ENCODE measurements around the gene SPATS1. TPM values are rescaled to one million over a fixed set of nuclear protein-coding genes. Genes with fewer than 3 reads are reported as not detected.
"Not testable (repeated sequence)": the region's sequence is repeated elsewhere in the genome, so short reads cannot be mapped to it uniquely, and the experiment has no call there.

The SPATS1 gene
- total RNA-seq, 2 experiments from 2014 or later, result not detected

DNA sequence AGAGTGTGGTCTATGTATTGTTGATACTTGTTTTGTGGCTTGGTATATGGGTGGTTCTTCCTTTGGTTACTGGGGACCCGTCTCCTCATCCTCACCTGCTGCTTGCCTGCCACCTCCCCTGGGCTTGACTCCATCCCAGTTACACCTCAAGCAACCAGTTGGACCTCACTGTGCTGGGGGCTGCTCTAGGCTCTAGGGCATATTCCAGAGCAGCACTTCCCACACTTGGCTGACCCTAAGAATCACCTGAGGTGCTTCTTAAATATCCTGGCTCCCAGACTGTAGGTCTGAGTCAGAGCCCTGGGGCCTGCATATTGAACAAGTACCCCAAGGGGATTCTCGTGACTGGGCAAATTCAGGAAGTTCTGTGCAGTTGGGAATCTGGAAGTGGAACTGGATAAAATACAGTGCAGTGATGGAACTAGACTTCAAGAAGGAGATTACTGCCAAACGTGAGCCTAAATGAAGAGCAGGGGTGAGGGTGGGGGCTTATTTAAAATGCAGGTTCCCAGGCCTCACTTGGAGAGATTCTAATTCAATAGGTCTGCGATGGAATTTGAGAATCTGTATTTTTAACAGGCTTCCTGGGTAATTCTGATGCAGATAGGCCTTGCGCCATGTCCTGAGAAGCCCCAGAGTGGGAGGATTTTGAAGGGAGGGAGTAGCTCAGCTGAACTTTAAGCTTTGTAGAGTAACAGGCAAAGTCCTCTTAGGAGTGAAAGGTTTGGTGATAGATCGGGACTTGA, 7.6 kb downstream of the SPATS1 start:
- Mint-ChIP-seq H3K27me3 (peaks cover 4% of the 10 kb centered on the region), H3K4me1 (no peaks in the 10 kb centered on the region), H3K36me3 (no peaks in the 10 kb centered on the region), H3K9me3 (no peaks in the 10 kb centered on the region), H3K27ac (no peak overlapping the region), H3K4me3 (no peak overlapping the region)
- DNase-seq, result no peak

DNA sequence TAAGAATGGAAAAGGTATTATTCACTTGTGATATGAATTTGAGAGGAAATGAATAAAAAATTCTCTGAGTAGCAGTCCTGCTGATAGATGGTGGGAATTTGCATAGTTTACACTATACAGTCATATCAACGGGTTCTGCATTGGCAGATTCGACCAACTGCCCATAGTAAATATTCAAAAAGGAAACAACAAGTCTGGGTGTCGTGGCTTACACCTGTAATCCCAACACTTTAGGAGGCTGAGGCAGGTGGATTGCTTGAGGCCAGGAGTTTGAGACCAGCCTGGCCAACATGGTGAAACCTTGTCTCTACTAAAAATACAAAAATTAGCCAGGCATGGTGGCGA, 8.2 kb downstream of the SPATS1 start:
- DNase-seq, H3K9me3 Mint-ChIP-seq, H3K4me1 Mint-ChIP-seq, H3K36me3 Mint-ChIP-seq, H3K27me3 Mint-ChIP-seq, H3K4me3 Mint-ChIP-seq, H3K27ac Mint-ChIP-seq: not testable (repeated sequence)

DNA sequence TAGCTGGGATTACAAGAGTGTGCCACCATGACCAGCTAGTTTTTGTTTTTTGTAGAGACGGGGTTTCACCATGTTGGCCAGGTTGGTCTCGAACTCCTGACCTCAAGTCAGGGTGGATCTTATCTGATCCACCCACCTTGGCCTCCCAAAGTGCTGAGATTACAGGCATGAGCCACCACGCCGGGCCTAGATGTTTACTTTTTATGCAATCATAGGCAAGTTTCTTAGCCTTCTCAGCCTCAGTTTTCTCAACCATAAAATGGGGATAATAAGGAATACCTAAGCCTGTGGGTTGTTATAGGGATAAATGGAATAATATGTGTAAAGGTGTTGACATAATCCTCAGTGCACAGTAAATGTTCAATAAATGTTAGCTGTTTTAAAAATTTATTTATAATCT, 9.8 kb downstream of the SPATS1 start:
- Mint-ChIP-seq H3K4me3 (no peak overlapping the region), H3K4me1 (no peaks in the 10 kb centered on the region), H3K27me3 (peaks cover 8% of the 10 kb centered on the region), H3K9me3 (no peaks in the 10 kb centered on the region), H3K36me3 (no peaks in the 10 kb centered on the region), H3K27ac (no peak overlapping the region)
- DNase-seq, result no peak

DNA sequence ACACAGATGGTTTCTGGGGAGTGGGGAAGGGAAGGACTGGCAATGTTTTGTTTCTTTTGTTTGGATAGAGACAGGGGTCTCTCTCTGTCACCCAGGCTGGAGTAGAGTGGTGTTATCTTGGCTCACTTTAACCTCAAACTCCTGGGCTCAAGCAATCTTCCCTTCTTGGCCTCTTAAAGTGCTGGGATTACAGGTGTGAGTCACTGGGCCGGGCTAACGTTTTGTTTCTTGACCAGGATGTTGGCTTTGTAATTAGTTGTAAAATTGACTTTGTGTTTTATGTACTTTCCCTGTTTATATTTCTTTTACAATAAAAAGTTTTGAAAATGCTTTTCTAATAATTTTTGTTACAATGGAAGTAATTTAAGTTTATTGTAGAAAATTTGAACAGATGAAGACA, 10.9 kb downstream of the SPATS1 start:
- peaks cover 9% of the 10 kb centered on the region for H3K27me3 Mint-ChIP-seq
- H3K27ac Mint-ChIP-seq, result no peak overlapping the region
- no peaks in the 10 kb centered on the region for H3K4me1 Mint-ChIP-seq
- no peak overlapping the region for H3K4me3 Mint-ChIP-seq
- H3K9me3 Mint-ChIP-seq, result no peaks in the 10 kb centered on the region
- H3K36me3 Mint-ChIP-seq, result no peaks in the 10 kb centered on the region
- no peak for DNase-seq

DNA sequence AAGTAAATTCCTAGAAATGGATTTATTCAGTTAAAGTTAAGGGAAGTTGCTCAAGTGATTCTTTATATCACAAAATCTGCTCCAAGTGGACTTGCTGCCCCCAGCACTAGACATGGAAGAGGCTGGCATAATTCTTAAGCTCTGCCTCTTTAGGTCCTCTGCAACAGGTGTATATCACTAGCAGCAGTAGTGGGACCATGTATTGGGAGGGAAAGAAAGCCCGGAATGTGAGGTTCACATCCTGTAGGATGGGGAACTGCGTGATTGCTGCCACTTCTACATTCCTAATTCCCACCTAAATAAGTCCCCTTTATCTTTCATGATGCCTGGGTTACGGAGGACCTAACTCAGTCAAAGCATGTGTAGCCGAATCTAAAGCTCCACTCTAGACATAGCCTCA, 13.2 kb downstream of the SPATS1 start:
- Mint-ChIP-seq H3K9me3 (no peaks in the 10 kb centered on the region), H3K27ac (no peak overlapping the region), H3K27me3 (peaks cover 10% of the 10 kb centered on the region), H3K4me1 (no peaks in the 10 kb centered on the region), H3K36me3 (no peaks in the 10 kb centered on the region), H3K4me3 (no peak overlapping the region)
- no peak for DNase-seq

DNA sequence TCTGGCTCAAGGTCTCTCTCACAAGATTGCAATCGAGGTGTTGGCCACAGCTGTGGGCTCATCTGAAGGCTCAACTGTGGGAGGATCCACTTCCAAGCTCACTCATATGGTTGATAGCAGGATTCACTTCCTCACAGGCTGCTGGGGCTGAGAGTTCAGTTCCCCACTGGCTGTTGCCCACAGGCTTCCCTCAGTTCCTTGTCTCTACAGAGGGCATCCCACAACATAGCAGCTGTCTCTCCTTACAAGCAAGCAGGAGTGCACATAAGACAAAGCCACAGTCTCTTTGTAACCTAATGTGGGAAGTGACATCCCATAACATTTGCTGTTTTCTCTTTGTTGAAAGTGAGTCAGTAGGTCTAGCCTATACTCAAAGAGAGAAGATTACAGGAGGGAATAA, 14.0 kb downstream of the SPATS1 start:
- H3K36me3 Mint-ChIP-seq, result no peaks in the 10 kb centered on the region
- H3K4me1 Mint-ChIP-seq, result no peaks in the 10 kb centered on the region
- H3K27me3 Mint-ChIP-seq, result peaks cover 10% of the 10 kb centered on the region
- H3K9me3 Mint-ChIP-seq, result no peaks in the 10 kb centered on the region
- DNase-seq, result no peak
- H3K4me3 Mint-ChIP-seq, result no peak overlapping the region
- no peak overlapping the region for H3K27ac Mint-ChIP-seq

DNA sequence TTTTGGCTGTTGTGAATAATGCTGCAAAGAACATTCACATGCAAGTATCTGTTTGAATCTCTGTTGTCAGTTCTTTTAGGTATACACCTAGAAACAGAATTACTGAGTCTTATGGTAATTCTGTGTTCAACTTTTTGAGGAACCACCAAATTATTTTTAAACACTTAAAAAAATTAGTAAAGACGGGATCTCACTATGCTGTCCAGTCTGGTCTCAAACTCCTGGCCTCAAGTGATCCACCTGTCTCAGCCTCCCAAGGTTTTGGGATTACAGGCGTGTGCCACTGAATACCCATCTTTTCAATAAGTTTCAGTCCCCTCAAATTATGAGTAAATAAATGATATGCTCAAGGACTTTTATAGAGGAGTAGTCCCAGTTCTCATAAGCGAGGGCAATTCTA, 17.5 kb downstream of the SPATS1 start:
- H3K4me1 Mint-ChIP-seq, result no peaks in the 10 kb centered on the region
- peaks cover 10% of the 10 kb centered on the region for H3K27me3 Mint-ChIP-seq
- H3K27ac Mint-ChIP-seq, result no peak overlapping the region
- DNase-seq, result no peak
- no peak overlapping the region for H3K4me3 Mint-ChIP-seq
- no peaks in the 10 kb centered on the region for H3K36me3 Mint-ChIP-seq
- H3K9me3 Mint-ChIP-seq, result no peaks in the 10 kb centered on the region

DNA sequence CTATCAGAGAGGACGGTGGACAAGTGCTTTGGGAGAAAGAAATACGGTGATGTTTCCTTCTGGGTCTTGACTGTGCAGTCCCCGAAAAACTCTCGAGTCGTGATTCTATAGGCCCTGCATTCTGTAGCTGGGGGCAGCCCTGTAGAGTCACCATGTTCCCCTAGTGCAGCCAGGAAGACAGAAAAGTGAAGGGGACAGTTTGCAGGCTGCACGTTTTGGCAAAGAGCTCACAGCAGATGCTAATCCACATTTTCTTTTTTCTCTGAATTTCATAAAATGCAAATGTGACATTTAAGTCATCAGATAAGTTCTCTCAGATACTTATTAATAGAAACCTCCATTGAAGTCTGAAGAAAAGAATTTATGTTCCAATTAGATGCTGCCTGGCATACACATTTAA, 19.5 kb downstream of the SPATS1 start:
- H3K27ac Mint-ChIP-seq, result no peak overlapping the region
- no peaks in the 10 kb centered on the region for H3K36me3 Mint-ChIP-seq
- DNase-seq, result no peak
- H3K27me3 Mint-ChIP-seq, result peaks cover 13% of the 10 kb centered on the region
- H3K4me3 Mint-ChIP-seq, result no peak overlapping the region
- H3K4me1 Mint-ChIP-seq, result no peaks in the 10 kb centered on the region
- H3K9me3 Mint-ChIP-seq, result no peaks in the 10 kb centered on the region

DNA sequence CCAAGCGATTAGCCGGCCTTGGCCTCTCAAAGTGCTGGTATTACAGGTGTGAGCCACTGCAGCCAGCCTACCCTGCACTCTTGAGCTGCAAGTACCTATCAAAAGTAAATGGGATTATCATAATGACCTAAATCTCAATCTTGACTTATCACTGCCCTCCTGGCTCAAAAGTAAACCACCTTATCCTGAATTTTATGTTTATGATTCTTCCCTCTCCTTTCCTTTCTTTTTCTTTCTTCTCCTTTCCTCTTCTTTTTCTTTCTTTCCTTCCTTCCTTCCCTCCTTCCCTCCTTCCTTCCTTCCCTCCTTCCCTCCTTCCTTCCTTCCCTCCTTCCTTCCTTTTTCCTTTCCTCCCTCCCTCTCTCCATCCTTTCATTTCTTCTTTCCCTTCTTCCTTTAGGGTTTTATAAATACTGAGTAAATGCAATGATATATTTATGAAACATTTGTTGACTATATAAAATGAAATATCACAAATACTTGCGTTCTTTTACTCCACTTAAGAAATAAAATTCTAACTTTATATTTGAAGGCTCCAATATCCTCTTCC, 21.0 kb downstream of the SPATS1 start:
- H3K36me3 Mint-ChIP-seq, result no peaks in the 10 kb centered on the region

DNA sequence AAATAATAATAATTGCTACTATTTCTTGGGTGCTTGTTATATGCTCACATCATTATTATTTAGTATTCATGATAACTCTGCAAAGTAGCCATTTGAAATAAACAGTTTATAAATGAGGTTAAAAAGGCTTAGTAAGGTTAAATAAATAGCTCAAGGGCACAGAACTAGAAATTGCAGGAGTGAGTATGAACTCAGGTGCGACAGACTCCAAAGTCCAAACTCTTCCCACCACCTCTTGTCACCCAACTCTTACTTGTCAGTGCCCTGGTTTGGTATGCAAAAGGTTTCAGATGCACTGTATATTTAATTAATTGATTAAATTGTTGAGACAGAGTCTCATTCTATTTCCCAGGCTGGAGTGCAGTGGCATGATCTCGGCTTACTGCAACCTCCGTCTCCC, 24.3 kb downstream of the SPATS1 start:
- no peaks in the 10 kb centered on the region for H3K36me3 Mint-ChIP-seq
- no peak overlapping the region for H3K4me3 Mint-ChIP-seq
- H3K4me1 Mint-ChIP-seq, result no peaks in the 10 kb centered on the region
- H3K9me3 Mint-ChIP-seq, result no peaks in the 10 kb centered on the region
- DNase-seq, result no peak
- peaks cover 25% of the 10 kb centered on the region for H3K27me3 Mint-ChIP-seq
- no peak overlapping the region for H3K27ac Mint-ChIP-seq

More for the DNA sequence above, 21.0 kb downstream of the SPATS1 start:
- no peak for DNase-seq
- Mint-ChIP-seq H3K9me3 (no peaks in the 10 kb centered on the region), H3K4me1 (no peaks in the 10 kb centered on the region), H3K27me3 (peaks cover 18% of the 10 kb centered on the region), H3K4me3 (no peak overlapping the region), H3K27ac (no peak overlapping the region)

DNA sequence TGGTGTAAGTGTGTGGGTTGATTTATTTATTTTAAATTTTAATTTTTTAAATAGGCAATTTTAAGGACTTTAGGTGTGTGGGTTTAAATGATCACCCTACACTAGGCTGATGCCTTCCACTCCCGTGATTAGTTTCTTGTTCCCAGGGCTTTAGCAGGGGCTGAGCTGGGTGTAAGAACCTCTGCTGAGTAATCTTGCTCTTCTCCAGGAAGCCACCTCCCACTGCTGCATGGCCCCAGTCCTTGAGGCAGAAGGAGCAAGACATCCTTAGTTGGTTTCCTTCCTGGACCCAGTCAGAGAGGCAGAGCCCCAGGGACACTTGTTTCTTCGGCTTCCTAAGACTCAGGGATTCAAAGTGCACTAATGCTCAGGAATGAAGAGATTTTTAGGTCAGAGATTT, 25.2 kb downstream of the SPATS1 start:
- no peaks in the 10 kb centered on the region for H3K9me3 Mint-ChIP-seq
- H3K36me3 Mint-ChIP-seq, result no peaks in the 10 kb centered on the region
- H3K4me1 Mint-ChIP-seq, result no peaks in the 10 kb centered on the region
- peaks cover 27% of the 10 kb centered on the region for H3K27me3 Mint-ChIP-seq
- no peak for DNase-seq
- no peak overlapping the region for H3K27ac Mint-ChIP-seq
- no peak overlapping the region for H3K4me3 Mint-ChIP-seq

DNA sequence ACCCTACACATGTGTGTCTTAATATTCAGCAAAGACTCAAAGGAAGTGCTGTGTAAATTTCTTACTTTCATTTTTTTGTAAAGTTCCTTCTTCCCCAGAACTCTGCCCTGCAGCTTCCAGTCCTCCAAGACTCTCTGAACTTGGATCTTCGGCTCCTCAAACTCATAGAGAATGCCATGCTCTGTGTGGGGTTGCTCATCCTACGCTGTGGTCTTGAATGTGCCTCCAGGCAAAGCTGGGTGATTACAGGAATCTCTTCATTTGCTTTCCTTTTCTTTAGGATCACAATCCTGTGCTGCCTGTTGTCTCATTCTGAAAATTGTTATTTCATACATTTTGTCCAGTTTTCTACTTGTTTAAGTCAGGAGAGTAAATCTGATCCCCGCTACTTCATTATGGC, 30.6 kb downstream of the SPATS1 start:
- no peak overlapping the region for H3K27ac Mint-ChIP-seq
- no peak overlapping the region for H3K4me3 Mint-ChIP-seq
- no peaks in the 10 kb centered on the region for H3K36me3 Mint-ChIP-seq
- H3K9me3 Mint-ChIP-seq, result no peaks in the 10 kb centered on the region
- DNase-seq, result no peak
- H3K27me3 Mint-ChIP-seq, result peaks cover 26% of the 10 kb centered on the region
- no peaks in the 10 kb centered on the region for H3K4me1 Mint-ChIP-seq

DNA sequence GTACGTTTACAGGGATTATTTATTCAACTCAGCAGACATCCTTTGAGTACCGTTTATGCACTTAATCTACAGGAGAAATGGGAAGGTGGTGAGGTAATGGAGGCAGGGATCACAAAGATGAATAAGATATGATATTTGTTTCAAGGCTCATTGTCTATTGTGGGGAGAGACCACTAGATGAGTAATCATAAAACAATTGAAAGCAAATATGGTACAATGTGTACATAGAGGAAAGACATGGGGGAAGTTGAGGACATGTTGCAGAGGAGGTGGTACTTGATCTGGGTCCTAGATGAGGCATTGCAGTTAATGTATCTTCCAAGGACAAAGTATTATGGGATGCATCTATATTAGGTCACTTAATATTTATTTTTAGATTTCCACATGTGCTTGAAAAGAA, 31.3 kb downstream of the SPATS1 start:
- DNase-seq, result no peak
- Mint-ChIP-seq H3K4me1 (no peaks in the 10 kb centered on the region), H3K36me3 (no peaks in the 10 kb centered on the region), H3K4me3 (no peak overlapping the region), H3K9me3 (no peaks in the 10 kb centered on the region), H3K27me3 (peaks cover 18% of the 10 kb centered on the region), H3K27ac (no peak overlapping the region)

DNA sequence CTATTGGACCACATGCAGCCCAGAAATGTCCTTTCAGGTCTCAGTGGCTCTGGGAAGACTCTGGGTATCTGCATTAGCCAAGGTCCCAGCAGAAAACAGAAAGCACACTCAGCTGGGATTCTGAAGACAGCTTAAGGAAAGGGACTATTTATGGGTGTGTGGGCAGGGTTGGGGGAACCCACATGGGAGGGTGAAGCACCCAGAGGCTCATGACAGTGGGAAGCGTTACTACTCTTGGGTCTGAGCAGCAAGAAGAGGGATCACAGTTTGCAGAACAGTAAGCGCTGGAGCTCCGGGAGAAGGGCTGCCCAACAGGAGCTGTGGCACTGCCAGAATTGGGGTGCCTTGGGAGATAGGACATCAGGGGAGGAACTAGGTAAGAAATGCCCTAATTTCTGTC, 32.6 kb downstream of the SPATS1 start:
- DNase-seq, result no peak
- Mint-ChIP-seq H3K27me3 (peaks cover 13% of the 10 kb centered on the region), H3K27ac (no peak overlapping the region), H3K4me1 (no peaks in the 10 kb centered on the region), H3K36me3 (no peaks in the 10 kb centered on the region), H3K4me3 (no peak overlapping the region), H3K9me3 (no peaks in the 10 kb centered on the region)

DNA sequence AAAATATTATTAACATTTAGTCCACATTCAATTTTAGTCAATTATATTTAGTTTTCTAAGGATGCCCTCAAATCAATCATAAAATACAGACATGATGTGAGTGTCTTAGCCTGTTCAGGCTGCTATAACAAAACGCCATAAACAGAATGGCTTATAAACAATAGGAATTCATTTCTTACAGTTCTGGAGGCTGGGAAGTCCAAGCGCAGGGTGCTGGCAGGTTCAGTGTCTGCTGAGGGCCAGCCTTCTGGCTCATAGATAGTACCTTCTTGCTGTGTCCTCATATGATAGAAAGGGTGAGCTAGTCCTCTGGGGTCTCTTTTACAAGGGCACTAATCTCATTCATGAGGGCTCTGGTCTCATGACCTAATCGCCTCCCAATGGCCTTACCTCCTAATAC, 35.0 kb downstream of the SPATS1 start:
- Mint-ChIP-seq H3K9me3 (no peaks in the 10 kb centered on the region), H3K36me3 (no peaks in the 10 kb centered on the region), H3K27me3 (peaks cover 12% of the 10 kb centered on the region), H3K4me1 (no peaks in the 10 kb centered on the region), H3K27ac (no peak overlapping the region), H3K4me3 (no peak overlapping the region)
- DNase-seq, result no peak

DNA sequence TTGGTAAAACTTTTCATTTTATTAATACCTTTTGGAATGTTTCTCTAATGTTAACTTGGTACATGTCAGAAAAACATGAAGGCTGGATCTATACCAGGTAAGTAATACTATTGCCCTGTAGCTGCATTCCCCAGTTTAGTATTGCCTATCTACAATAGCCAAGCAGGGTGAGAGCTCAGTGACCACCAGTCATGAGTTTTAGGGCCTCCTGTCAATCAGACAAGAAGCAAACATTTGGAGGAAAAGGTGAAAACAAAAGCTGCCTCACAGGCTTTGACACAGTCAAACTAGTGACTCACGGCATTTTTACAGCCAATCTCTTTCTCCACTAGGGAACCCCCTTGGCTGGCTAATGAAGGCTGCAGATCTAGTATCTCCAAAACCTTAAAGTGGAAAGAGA, 35.5 kb downstream of the SPATS1 start:
- Mint-ChIP-seq H3K36me3 (no peaks in the 10 kb centered on the region), H3K4me1 (no peaks in the 10 kb centered on the region), H3K27ac (no peak overlapping the region)

More for the DNA sequence above, 35.5 kb downstream of the SPATS1 start:
- H3K27me3 Mint-ChIP-seq, result peaks cover 7% of the 10 kb centered on the region
- no peaks in the 10 kb centered on the region for H3K9me3 Mint-ChIP-seq
- H3K4me3 Mint-ChIP-seq, result no peak overlapping the region
- no peak for DNase-seq
